ENCODE data around the gene ACYP2.

ACYP2 gene

GRCh38 chr2:54097124-54097523, 18.3 kb upstream of the ACYP2 start:
- H3K27ac ChIP-seq (ENCODE audit: low read length), result no peak overlapping the region

DNA sequence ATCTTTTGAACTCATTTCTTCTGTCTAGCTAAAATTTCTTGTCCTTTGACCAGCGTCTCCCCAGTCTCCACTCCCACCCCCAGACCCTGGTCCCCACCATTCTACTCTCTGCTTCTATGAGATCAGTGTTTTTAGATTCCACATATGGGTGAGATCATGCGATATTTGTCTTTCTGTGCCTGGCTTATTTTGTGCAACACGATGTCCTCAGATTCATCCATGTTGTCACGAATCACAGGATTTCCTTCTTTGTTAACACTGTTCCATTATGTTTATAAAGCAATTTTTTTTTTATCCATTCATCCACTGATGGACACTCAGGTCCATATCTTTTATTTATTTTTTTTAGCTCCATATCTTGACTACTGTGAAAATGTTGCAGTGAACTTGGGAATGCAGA, 16.0 kb upstream of the ACYP2 start:
- ATAC-seq (ENCODE audit: insufficient read depth, low read depth), result no peak
- no peak overlapping the region for H3K27ac ChIP-seq (ENCODE audit: low read length)

More at GRCh38 chr2:54097124-54097523, 18.3 kb upstream of the ACYP2 start:
- Histone ChIP-seq H3K36me3 (ENCODE audit: insufficient read depth, low read length) (no peaks in the 10 kb centered on the region), H3K4me3 (ENCODE audit: low read depth in 1 of 2, low read length in 2 of 2) (no peak overlapping the region), H3K79me2 (ENCODE audit: insufficient read depth, low read length) (no peaks in the 10 kb centered on the region), H3K4me1 (ENCODE audit: insufficient read depth, low read length) (no peaks in the 10 kb centered on the region; the same call in 1 of the 2 replicates), H4K20me1 (ENCODE audit: insufficient read depth, low read length) (no peaks in the 10 kb centered on the region), H3K4me2 (ENCODE audit: insufficient read depth, low read length) (no peak overlapping the region), H2AFZ (ENCODE audit: low read depth, low read length) (no peak overlapping the region), H3K9me3 (ENCODE audit: insufficient read depth, low read length, severe bottlenecking) (peaks cover 6% of the 10 kb centered on the region), H3K9ac (ENCODE audit: low read depth, low read length) (no peak overlapping the region), H3K27me3 (ENCODE audit: insufficient read depth, low read length, poor library complexity) (no peaks in the 10 kb centered on the region)
- ATAC-seq (ENCODE audit: insufficient read depth, low read depth) (no peak), DNase-seq (no peak)
- TF ChIP-seq CTCF (IDR thresholded peaks at IDR 0.05; ENCODE audit: borderline replicate concordance, extremely low read depth, low read length, poor library complexity, severe bottlenecking), result no peak
- no peak for TF ChIP-seq EZH2 (IDR thresholded peaks at IDR 0.05; ENCODE audit: borderline replicate concordance, low read depth, low read length, severe bottlenecking)

GRCh38 chr2:54099829-54100585, 15.4 kb upstream of the ACYP2 start:
- TF ChIP-seq CTCF (IDR thresholded peaks at IDR 0.05; ENCODE audit: borderline replicate concordance, extremely low read depth, low read length, poor library complexity, severe bottlenecking) (no peak), EZH2 (IDR thresholded peaks at IDR 0.05; ENCODE audit: borderline replicate concordance, low read depth, low read length, severe bottlenecking) (no peak)
- H3K36me3 ChIP-seq (ENCODE audit: insufficient read depth, low read length), result no peaks in the 10 kb centered on the region
- H3K9ac ChIP-seq (ENCODE audit: low read depth, low read length), result no peak overlapping the region
- no peaks in the 10 kb centered on the region for H4K20me1 ChIP-seq (ENCODE audit: insufficient read depth, low read length)
- H2AFZ ChIP-seq (ENCODE audit: low read depth, low read length), result no peak overlapping the region
- H3K4me2 ChIP-seq (ENCODE audit: insufficient read depth, low read length), result no peak overlapping the region
- H3K9me3 ChIP-seq (ENCODE audit: insufficient read depth, low read length, severe bottlenecking), result peaks cover 6% of the 10 kb centered on the region
- H3K27ac ChIP-seq (ENCODE audit: low read length), result no peak overlapping the region
- no peak overlapping the region for H3K4me3 ChIP-seq (ENCODE audit: low read depth in 1 of 2, low read length in 2 of 2)
- ATAC-seq (ENCODE audit: insufficient read depth, low read depth) (no peak), DNase-seq (no peak)
- no peaks in the 10 kb centered on the region for H3K4me1 ChIP-seq (ENCODE audit: insufficient read depth, low read length)
- no peaks in the 10 kb centered on the region for H3K79me2 ChIP-seq (ENCODE audit: insufficient read depth, low read length)
- no peaks in the 10 kb centered on the region for H3K27me3 ChIP-seq (ENCODE audit: insufficient read depth, low read length, poor library complexity)

More for the DNA sequence above, 16.0 kb upstream of the ACYP2 start:
- H3K9ac ChIP-seq (ENCODE audit: low read depth, low read length), result no peak overlapping the region
- H3K9me3 ChIP-seq (ENCODE audit: insufficient read depth, low read length, severe bottlenecking), result peaks cover 6% of the 10 kb centered on the region
- H3K79me2 ChIP-seq (ENCODE audit: insufficient read depth, low read length), result no peaks in the 10 kb centered on the region
- H4K20me1 ChIP-seq (ENCODE audit: insufficient read depth, low read length), result no peaks in the 10 kb centered on the region
- DNase-seq, result no peak
- H3K4me3 ChIP-seq (ENCODE audit: low read depth in 1 of 2, low read length in 2 of 2), result no peak overlapping the region
- H3K27me3 ChIP-seq (ENCODE audit: insufficient read depth, low read length, poor library complexity), result no peaks in the 10 kb centered on the region
- no peaks in the 10 kb centered on the region for H3K4me1 ChIP-seq (ENCODE audit: insufficient read depth, low read length)
- no peak overlapping the region for H2AFZ ChIP-seq (ENCODE audit: low read depth, low read length)
- TF ChIP-seq EZH2 (IDR thresholded peaks at IDR 0.05; ENCODE audit: borderline replicate concordance, low read depth, low read length, severe bottlenecking), result no peak
- no peak for TF ChIP-seq CTCF (IDR thresholded peaks at IDR 0.05; ENCODE audit: borderline replicate concordance, extremely low read depth, low read length, poor library complexity, severe bottlenecking)
- H3K4me2 ChIP-seq (ENCODE audit: insufficient read depth, low read length), result no peak overlapping the region
- no peaks in the 10 kb centered on the region for H3K36me3 ChIP-seq (ENCODE audit: insufficient read depth, low read length)

All from DND-41 (cell line).